H54 (cell line): ENCODE results near the gene COL23A1.
A peak's percentile ranks its signal among the peaks of the same experiment; 100 is the strongest.

Experiments
- DNase-seq: peaks from one replicate; pipeline ENCODE4 v3.0.0; 2011; ENCODE audit warnings: low spot score, mixed read lengths; ENCODE audit not compliant: insufficient read length
- FAIRE-seq: peaks from 3 replicates; lab custom pipeline; 2011; peaks lifted over from hg19 to GRCh38; lab: Jason Lieb, UNC
- POLR2A ChIP-seq: IDR thresholded peaks from 2 replicates; pipeline ENCODE4 v1.6.1; 2011; ENCODE audit warnings: low read depth, mild to moderate bottlenecking, low read length

COL23A1 gene

GRCh38 chr5:178483620-178484019 is 106.6 kb downstream of the COL23A1 start:
- no peak for FAIRE-seq
- TF ChIP-seq POLR2A: no peak
- DNase-seq: peak; percentile 12

GRCh38 chr5:178479261-178479660 is 110.9 kb downstream of the COL23A1 start:
- FAIRE-seq (no peak), DNase-seq (no peak)
- no peak for TF ChIP-seq POLR2A

DNA sequence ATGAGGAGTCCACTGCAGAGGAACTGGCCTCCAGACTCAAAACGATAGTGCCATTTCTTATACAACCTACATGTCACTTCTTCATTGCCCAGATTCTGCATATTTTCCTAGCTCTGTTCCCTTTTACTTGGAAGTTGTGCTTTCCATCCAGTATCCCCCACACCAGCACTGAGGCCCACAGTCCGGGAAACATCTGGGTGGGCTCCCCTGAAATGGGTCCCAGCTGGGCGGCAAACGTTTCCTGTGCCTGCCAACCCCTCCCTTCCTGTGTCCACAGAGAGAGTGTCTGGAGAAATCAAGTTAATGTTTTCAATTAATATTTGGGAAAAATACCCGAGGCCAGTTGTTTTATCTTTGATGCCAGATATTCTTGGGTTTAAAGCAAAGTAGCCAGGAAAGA is 111.8 kb downstream of the COL23A1 start:
- FAIRE-seq (no peak), DNase-seq (no peak)
- no peak for TF ChIP-seq POLR2A

- no peak for TF ChIP-seq POLR2A
- no peak for FAIRE-seq
- DNase-seq: no peak
These were observed 112.4 kb downstream of the COL23A1 start for GRCh38 chr5:178477802-178478201.

DNA sequence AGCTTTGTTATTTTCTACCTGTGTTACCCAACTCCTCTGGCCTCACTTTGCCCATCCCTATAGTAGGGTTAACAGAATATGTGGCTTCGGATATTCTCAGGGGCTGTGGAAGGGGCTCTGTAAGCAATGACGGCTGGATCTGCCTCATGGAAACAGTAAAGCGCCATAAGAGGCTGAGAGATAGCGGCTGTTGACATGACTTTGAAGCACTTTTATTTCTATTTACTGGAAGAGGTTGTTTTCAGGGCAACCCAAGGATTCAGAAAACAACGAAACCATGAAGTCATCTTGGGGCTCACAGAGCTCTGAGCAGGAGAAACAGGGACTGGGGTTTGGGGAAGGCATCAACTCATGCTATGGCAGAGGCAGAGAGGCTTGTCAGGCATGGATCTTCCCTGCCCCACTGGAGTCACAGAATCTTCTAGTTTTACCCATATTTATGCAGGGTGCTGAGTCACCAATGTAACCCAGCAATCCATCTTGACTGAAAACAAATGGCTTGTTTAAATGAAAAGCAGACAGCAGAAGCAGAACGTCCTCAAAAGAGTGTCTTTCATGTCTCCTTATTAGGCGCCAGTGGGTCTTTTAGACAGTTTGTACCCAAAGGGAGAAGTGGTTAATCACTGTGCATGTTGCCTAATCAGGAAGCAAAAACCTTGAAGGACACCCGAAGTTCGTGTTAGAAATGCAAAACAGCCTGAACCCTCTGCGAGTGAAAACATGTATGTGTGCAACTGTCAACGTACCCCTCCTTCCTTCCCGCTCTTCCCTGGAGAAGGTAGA is 113.0 kb downstream of the COL23A1 start:
- FAIRE-seq (no peak), DNase-seq (no peak)

DNA sequence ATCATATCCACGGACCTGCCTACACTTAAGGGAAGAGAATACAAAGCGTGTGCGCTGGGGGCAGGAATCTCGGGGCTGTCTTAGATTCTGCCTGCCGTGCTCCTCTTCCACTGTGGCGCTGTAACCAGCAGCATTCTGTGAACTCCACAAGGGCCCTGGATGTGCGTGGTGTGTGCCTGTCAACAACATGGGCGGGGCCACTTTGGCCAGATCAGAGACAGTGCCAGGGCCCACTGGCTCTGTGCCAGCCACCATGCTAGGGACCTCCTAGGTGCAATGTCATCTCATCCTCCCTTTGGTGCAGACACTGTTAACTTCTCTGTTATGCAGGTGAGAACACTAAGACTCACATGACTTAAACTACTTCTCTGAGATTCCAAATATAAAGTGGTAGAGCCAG is 113.7 kb downstream of the COL23A1 start:
- no peak for TF ChIP-seq POLR2A
- DNase-seq: no peak
- no peak for FAIRE-seq

More for the DNA sequence above, 113.0 kb downstream of the COL23A1 start:
- no peak for TF ChIP-seq POLR2A

DNA sequence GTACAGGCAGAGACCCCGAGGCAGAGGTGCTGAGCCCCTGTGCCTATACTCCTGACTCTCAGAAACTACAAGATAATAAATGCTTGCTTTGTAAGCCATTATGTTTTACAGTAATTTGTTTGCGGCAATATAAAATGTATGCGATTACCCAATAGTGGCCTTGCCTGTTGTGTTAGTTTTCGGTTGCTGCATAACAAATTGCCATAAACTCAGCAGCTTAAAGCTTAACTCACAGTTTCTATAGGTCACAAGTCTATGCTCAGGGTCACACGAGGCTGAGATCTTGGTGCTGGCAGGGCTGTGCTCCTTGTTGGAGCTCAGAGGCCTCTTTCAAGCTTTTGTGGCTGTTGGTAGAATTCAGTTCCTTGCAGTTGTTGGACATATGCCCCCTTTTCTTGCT is 114.8 kb downstream of the COL23A1 start:
- TF ChIP-seq POLR2A: no peak
- FAIRE-seq (no peak), DNase-seq (no peak)

- DNase-seq: no peak
- no peak for TF ChIP-seq POLR2A
- FAIRE-seq: no peak
These were observed 115.5 kb downstream of the COL23A1 start for GRCh38 chr5:178474562-178475184.

- TF ChIP-seq POLR2A: no peak
- DNase-seq (no peak), FAIRE-seq (no peak)
These were observed 116.3 kb downstream of the COL23A1 start for GRCh38 chr5:178473854-178474253.

DNA sequence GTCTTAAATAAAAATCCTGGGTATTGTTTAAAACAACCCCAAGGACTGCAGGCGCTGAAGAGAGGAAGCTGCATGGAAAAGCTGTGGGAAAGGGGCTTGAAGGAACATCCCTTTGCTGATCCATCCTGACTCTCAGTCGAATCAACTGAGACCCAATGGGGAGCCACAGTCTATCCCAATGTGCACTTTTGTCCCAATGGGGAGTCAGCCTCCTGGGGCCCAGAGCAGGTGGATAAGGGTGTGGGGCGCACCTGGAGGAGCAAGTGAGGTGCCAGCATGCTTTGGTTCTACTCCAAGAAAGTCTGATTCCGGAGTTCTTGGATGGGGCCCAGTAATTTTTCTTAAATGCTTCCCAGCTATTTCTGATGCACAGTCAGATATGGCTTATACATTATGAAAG is 118.1 kb downstream of the COL23A1 start:
- FAIRE-seq (no peak), DNase-seq (no peak)
- TF ChIP-seq POLR2A: no peak

GRCh38 chr5:178471711-178472110 is 118.5 kb downstream of the COL23A1 start:
- no peak for TF ChIP-seq POLR2A
- FAIRE-seq: no peak
- DNase-seq: no peak

DNA sequence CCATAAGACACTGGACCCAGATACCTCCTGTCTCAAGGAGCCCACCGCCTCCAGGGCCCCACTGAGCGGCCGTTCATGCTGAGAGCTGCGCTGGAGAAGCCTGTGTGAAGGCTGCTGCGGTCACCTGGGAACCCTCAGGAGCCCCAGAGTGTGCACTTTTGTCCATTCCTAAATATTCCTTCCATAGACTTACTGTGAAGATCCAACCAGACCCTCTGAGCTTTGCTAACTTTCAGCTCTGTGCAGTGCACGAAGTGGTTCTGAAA is 119.5 kb downstream of the COL23A1 start:
- FAIRE-seq (no peak), DNase-seq (no peak)
- no peak for TF ChIP-seq POLR2A

DNA sequence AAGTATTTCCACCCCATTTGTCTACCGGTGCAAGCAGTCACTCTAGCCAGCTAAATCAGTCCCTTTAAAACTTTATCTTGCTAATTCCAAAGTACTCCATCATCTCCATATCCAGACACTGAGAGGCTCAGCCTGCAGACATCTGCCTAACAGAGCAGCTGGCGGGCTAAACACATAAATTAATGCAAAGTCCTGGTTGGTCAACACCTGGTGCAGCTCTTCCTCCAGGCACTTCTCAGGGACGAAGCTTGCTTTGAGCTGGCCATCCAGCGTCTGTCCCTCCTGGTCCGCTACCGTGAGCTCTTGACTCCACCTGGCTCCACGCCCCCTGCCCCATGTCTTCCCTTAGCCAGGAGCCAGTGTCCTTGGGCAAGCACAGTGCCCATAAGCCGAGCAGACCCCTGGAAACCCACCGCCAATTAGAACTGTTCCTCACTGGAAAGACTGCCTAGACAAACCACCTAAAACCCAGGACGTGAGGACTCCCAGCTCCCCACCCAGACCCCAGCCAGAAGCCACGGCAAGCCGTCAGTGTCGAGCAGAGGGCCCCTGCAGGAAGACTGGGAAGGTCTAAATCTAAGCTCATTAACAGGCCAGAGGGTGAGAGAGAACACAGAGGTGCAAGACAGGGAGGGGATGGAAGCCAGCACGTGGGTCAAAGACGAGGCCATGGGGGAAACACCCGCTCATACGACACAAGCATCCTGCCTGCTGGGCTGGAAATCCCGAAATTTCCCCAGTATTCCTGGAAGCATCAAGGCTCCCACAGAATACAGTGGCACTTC is 120.0 kb downstream of the COL23A1 start:
- FAIRE-seq: no peak
- no peak for DNase-seq
- no peak for TF ChIP-seq POLR2A
